KMS-11 (cell line): ENCODE data around the gene TMEM132C.

Experiments
- H2AFZ ChIP-seq: fragments of 200-600 bp; sonication (generic); 2 replicates; pipeline ENCODE4 v1.6.1; 2016; ENCODE audit warnings: antibody characterized with exemption, mixed run types, low read depth
- H3K27ac ChIP-seq: fragments of 200-600 bp; sonication (generic); 2 replicates; pipeline ENCODE4 v1.6.1; 2016; ENCODE audit warnings: mild to moderate bottlenecking, mixed run types
- H3K27me3 ChIP-seq: fragments of 200-600 bp; sonication (generic); 2 replicates; pipeline ENCODE4 v1.6.1; 2017; ENCODE audit warnings: mild to moderate bottlenecking, low read depth, mixed run types, moderate library complexity; ENCODE audit not compliant: insufficient read depth
- H3K36me3 ChIP-seq: fragments of 200-600 bp; sonication (generic); 2 replicates; pipeline ENCODE4 v1.6.1; 2017; ENCODE audit warnings: mild to moderate bottlenecking, mixed run types; ENCODE audit not compliant: insufficient read depth
- H3K4me1 ChIP-seq: fragments of 200-600 bp; sonication (generic); 2 replicates; pipeline ENCODE4 v1.6.1; 2016; ENCODE audit warnings: mild to moderate bottlenecking, low read depth, mixed run types; ENCODE audit not compliant: poor library complexity, severe bottlenecking
- H3K4me2 ChIP-seq: fragments of 200-600 bp; sonication (generic); 2 replicates; pipeline ENCODE4 v1.7.0; 2016; ENCODE audit warnings: mild to moderate bottlenecking, mixed run types
- H3K4me3 ChIP-seq: fragments of 200-600 bp; sonication (generic); IDR thresholded peaks from 2 replicates; pipeline ENCODE4 v1.6.1; 2017; ENCODE audit warnings: low read depth, low read length, mixed read lengths; ENCODE audit not compliant: insufficient read depth
- H3K79me2 ChIP-seq: fragments of 200-600 bp; sonication (generic); 2 replicates; pipeline ENCODE4 v1.6.1; 2016; ENCODE audit warnings: low read depth, mixed run types; ENCODE audit not compliant: insufficient read depth
- H3K9ac ChIP-seq: fragments of 200-600 bp; sonication (generic); 2 replicates; pipeline ENCODE4 v1.6.1; 2016; ENCODE audit warnings: mild to moderate bottlenecking, mixed run types
- H4K20me1 ChIP-seq: fragments of 200-600 bp; sonication (generic); 2 replicates; pipeline ENCODE4 v1.6.1; 2016; ENCODE audit warnings: mild to moderate bottlenecking, mixed run types; ENCODE audit not compliant: insufficient read depth
- CTCF ChIP-seq: fragments of 200-600 bp; sonication (generic); conservative IDR thresholded peaks from 2 replicates; pipeline ENCODE4 v1.6.1; 2017; ENCODE audit warnings: low read depth, mild to moderate bottlenecking, antibody characterized with exemption, low read length, moderate library complexity, mixed read lengths

Gene TMEM132C

GRCh38 chr12:128468926-128469325 lies 202.0 kb downstream of the TMEM132C start:
- H3K79me2 ChIP-seq: no peaks in the 10 kb centered on the region
- H3K4me3 ChIP-seq: no peak overlapping the region
- no peak overlapping the region for H3K27ac ChIP-seq
- H3K4me1 ChIP-seq: no peaks in the 10 kb centered on the region
- no peaks in the 10 kb centered on the region for H4K20me1 ChIP-seq
- no peak for TF ChIP-seq CTCF
- H3K27me3 ChIP-seq: no peaks in the 10 kb centered on the region
- no peak overlapping the region for H3K9ac ChIP-seq
- H3K4me2 ChIP-seq: no peak overlapping the region
- no peak overlapping the region for H2AFZ ChIP-seq
- no peaks in the 10 kb centered on the region for H3K36me3 ChIP-seq

GRCh38 chr12:128471491-128471890 lies 204.5 kb downstream of the TMEM132C start:
- H3K4me3 ChIP-seq: no peak overlapping the region
- no peak overlapping the region for H2AFZ ChIP-seq
- no peak overlapping the region for H3K9ac ChIP-seq
- H3K4me1 ChIP-seq: no peaks in the 10 kb centered on the region
- no peak overlapping the region for H3K4me2 ChIP-seq
- H3K27me3 ChIP-seq: no peaks in the 10 kb centered on the region
- no peaks in the 10 kb centered on the region for H3K79me2 ChIP-seq
- H4K20me1 ChIP-seq: no peaks in the 10 kb centered on the region
- H3K36me3 ChIP-seq: no peaks in the 10 kb centered on the region
- H3K27ac ChIP-seq: no peak overlapping the region
- no peak for TF ChIP-seq CTCF

- Histone ChIP-seq H4K20me1 (no peaks in the 10 kb centered on the region), H3K9ac (no peak overlapping the region), H3K4me1 (no peaks in the 10 kb centered on the region), H3K79me2 (no peaks in the 10 kb centered on the region), H3K27me3 (no peaks in the 10 kb centered on the region), H3K27ac (no peak overlapping the region), H3K4me3 (no peak overlapping the region), H3K36me3 (no peaks in the 10 kb centered on the region), H3K4me2 (no peak overlapping the region), H2AFZ (no peak overlapping the region)
- TF ChIP-seq CTCF: no peak
Observed at GRCh38 chr12:128474916-128475315, 207.9 kb downstream of the TMEM132C start.

- TF ChIP-seq CTCF: no peak
- Histone ChIP-seq H3K79me2 (no peaks in the 10 kb centered on the region), H3K4me3 (no peak overlapping the region), H3K36me3 (no peaks in the 10 kb centered on the region), H3K4me1 (no peaks in the 10 kb centered on the region), H3K27ac (no peak overlapping the region), H3K4me2 (no peak overlapping the region), H3K27me3 (no peaks in the 10 kb centered on the region), H3K9ac (no peak overlapping the region), H2AFZ (no peak overlapping the region), H4K20me1 (no peaks in the 10 kb centered on the region)
Observed at GRCh38 chr12:128476266-128476665, 209.3 kb downstream of the TMEM132C start.
